HCT116 (cell line): ENCODE data around the gene SCN4B. TPM values are rescaled to one million over a fixed set of nuclear protein-coding genes. Genes with fewer than 3 reads are reported as not detected.

Source experiments
- ATAC-seq: fragments of 200-7000 bp; cut with Tn5 transposase; 2 replicates; pipeline ENCODE4 v1.9.1; 2020; ENCODE audit warnings: mild to moderate bottlenecking, moderate library complexity
- BruUV-seq: library from RNA; stranded (reverse); fragments of 400-500 nt; replicated peaks from 2 replicates; lab custom pipeline; 2021; lab: Mats Ljungman, UMichigan
- CTCF ChIA-PET: fragments of 300-600 bp; sonication (Branson Sonifier 250); formaldehyde crosslinking; loops from one replicate; lab custom pipeline; 2021; ENCODE audit warnings: antibody characterized with exemption; lab: Charles Lee
- POLR2A ChIA-PET: fragments of 300-600, 350-600 bp; sonication (Branson Sonifier 250); formaldehyde crosslinking; loops from one replicate; lab custom pipeline; 2021; ENCODE audit warnings: antibody characterized with exemption; lab: Charles Lee
- RAD21 ChIA-PET, 2 experiments: fragments of 300-600 bp; sonication (Branson Sonifier 250); formaldehyde crosslinking; loops; one replicate each; lab custom pipeline; 2023; ENCODE audit warnings: low total read pairs in 2 of 2; ENCODE audit not compliant: uncharacterized antibody in 2 of 2, unreplicated experiment in 2 of 2, low non-redundant PET in 1 of 2; lab: Charles Lee
- DNase-seq: peaks from one replicate; pipeline ENCODE4 v3.0.0-alpha.2; 2010; ENCODE audit warnings: low read depth, low spot score
- H2AFZ ChIP-seq: fragments of 200-600 bp; shearing (Covaris generic), sonication (generic); 2 replicates; pipeline ENCODE4 v1.6.1; 2017; ENCODE audit warnings: low read depth, mixed run types, mixed read lengths, antibody characterized with exemption, low read length; ENCODE audit not compliant: poor library complexity, severe bottlenecking
- H3K27ac ChIP-seq: 2 replicates; pipeline ENCODE4 v1.5.1; 2012; ENCODE audit warnings: low read depth, low read length
- H3K27me3 ChIP-seq: fragments of 200-600 bp; sonication (generic); 2 replicates; pipeline ENCODE4 v1.6.1; 2016; ENCODE audit warnings: mixed run types, low read length, mixed read lengths; ENCODE audit not compliant: insufficient read depth
- H3K36me3 ChIP-seq, 2 experiments: fragments of 200-500 bp in 1 of 2; fragments of 200-600 bp in 1 of 2; sonication (Bioruptor generic) in 1 of 2; sonication (generic) in 1 of 2; 2 replicates each; pipeline versions ENCODE4 v1.5.1 to v1.6.1; 2014 to 2016; ENCODE audit warnings: low read length in 2 of 2, inconsistent platforms in 1 of 2, mixed read lengths in 1 of 2, mixed run types in 1 of 2; ENCODE audit not compliant: insufficient read depth in 2 of 2, control insufficient read depth in 1 of 2
- H3K4me1 ChIP-seq, 2 experiments: fragments of 200-600 bp in 1 of 2; sonication (generic) in 1 of 2; 2 replicates each; pipeline versions ENCODE4 v1.5.1 to v1.6.1; 2012 to 2017; ENCODE audit warnings: low read length in 2 of 2, inconsistent platforms in 1 of 2, mild to moderate bottlenecking in 1 of 2, mixed read lengths in 1 of 2, mixed run types in 1 of 2, moderate library complexity in 1 of 2; ENCODE audit not compliant: insufficient read depth in 2 of 2, control insufficient read depth in 1 of 2
- H3K4me2 ChIP-seq: fragments of 200-600 bp; sonication (generic); 2 replicates; pipeline ENCODE4 v1.6.1; 2017; ENCODE audit warnings: mixed run types, low read length, mixed read lengths
- H3K4me3 ChIP-seq, 2 experiments: fragments of 200-600 bp in 1 of 2; sonication (generic) in 1 of 2; replicated peaks in 1 of 2; 2 replicates each; pipeline ENCODE4 v1.5.1; 2011 to 2016; ENCODE audit warnings: low read length in 2 of 2, control low read depth in 1 of 2, low read depth in 1 of 2, mild to moderate bottlenecking in 1 of 2, mixed read lengths in 1 of 2, mixed run types in 1 of 2
- H3K79me2 ChIP-seq: fragments of 200-600 bp; sonication (generic); 2 replicates; pipeline ENCODE4 v1.6.1; 2017; ENCODE audit warnings: mild to moderate bottlenecking, mixed run types, low read length, moderate library complexity, mixed read lengths; ENCODE audit not compliant: insufficient read depth
- H3K9ac ChIP-seq: fragments of 200-600 bp; sonication (generic); 2 replicates; pipeline ENCODE4 v1.6.1; 2016; ENCODE audit warnings: low read length, mixed read lengths
- H3K9me2 ChIP-seq: fragments of 200-600 bp; sonication (generic), shearing (Covaris generic); 2 replicates; pipeline ENCODE4 v1.6.1; 2017; ENCODE audit warnings: mixed run types, mild to moderate bottlenecking, moderate library complexity; ENCODE audit not compliant: insufficient read depth
- H3K9me3 ChIP-seq, 2 experiments: fragments of 200-500 bp in 1 of 2; fragments of 200-600 bp in 1 of 2; sonication (Bioruptor generic) in 1 of 2; sonication (generic) in 1 of 2; 2 replicates each; pipeline ENCODE4 v1.6.1; 2014 to 2017; ENCODE audit warnings: low read length in 2 of 2, mixed read lengths in 2 of 2, inconsistent platforms in 1 of 2, low read depth in 1 of 2, mild to moderate bottlenecking in 1 of 2, mixed run types in 1 of 2, moderate library complexity in 1 of 2; ENCODE audit not compliant: control insufficient read depth in 1 of 2, insufficient read depth in 1 of 2
- H4K20me1 ChIP-seq: fragments of 200-600 bp; sonication (generic), shearing (Covaris generic); 2 replicates; pipeline ENCODE4 v1.6.1; 2017; ENCODE audit warnings: mixed run types, mild to moderate bottlenecking, moderate library complexity; ENCODE audit not compliant: insufficient read depth
- ATF3 ChIP-seq: IDR thresholded peaks from 2 replicates; pipeline ENCODE4 v1.6.1; 2012
- CTCF ChIP-seq, 3 experiments: fragments of 200-600 bp in 1 of 3; sonication (generic) in 1 of 3; IDR thresholded peaks in 2 of 3; conservative IDR thresholded peaks in 1 of 3; 2 replicates each; pipeline ENCODE4 v1.5.1; 2012 to 2017; ENCODE audit warnings: low read depth in 2 of 3, low read length in 2 of 3, antibody characterized with exemption in 1 of 3, borderline replicate concordance in 1 of 3, control low read depth in 1 of 3, mild to moderate bottlenecking in 1 of 3, mixed read lengths in 1 of 3, mixed run types in 1 of 3, moderate library complexity in 1 of 3; ENCODE audit not compliant: insufficient read depth in 1 of 3
- ELF1 ChIP-seq: IDR thresholded peaks from 2 replicates; pipeline ENCODE4 v1.6.1; 2012; ENCODE audit warnings: low read depth, borderline replicate concordance
- EZH2 ChIP-seq: fragments of 200-600 bp; sonication (generic); IDR thresholded peaks from 2 replicates; pipeline ENCODE4 v1.6.1; 2017; ENCODE audit warnings: antibody characterized with exemption, mixed run types
- EZH2phosphoT487 ChIP-seq: fragments of 200-600 bp; IDR thresholded peaks from 2 replicates; pipeline ENCODE4 v1.6.1; 2018; ENCODE audit warnings: antibody characterized with exemption, borderline replicate concordance
- JUND ChIP-seq: IDR thresholded peaks from 2 replicates; pipeline ENCODE4 v1.6.1; 2012
- POLR2AphosphoS5 ChIP-seq: IDR thresholded peaks from 2 replicates; pipeline ENCODE4 v1.6.1; 2011; ENCODE audit warnings: mild to moderate bottlenecking, low read depth, low read length, moderate library complexity
- RAD21 ChIP-seq: IDR thresholded peaks from 2 replicates; pipeline ENCODE4 v1.6.1; 2012; ENCODE audit warnings: low read depth, mild to moderate bottlenecking
- SIN3A ChIP-seq: IDR thresholded peaks from 2 replicates; pipeline ENCODE4 v1.6.1; 2012; ENCODE audit warnings: low read depth
- SP1 ChIP-seq: IDR thresholded peaks from 2 replicates; pipeline ENCODE4 v1.6.1; 2012; ENCODE audit warnings: low read depth
- TCF7L2 ChIP-seq: IDR thresholded peaks from 2 replicates; pipeline ENCODE4 v1.7.0; 2011; ENCODE audit warnings: borderline replicate concordance, inconsistent platforms; ENCODE audit not compliant: insufficient read depth, insufficient read length; ENCODE audit errors: extremely low read depth
- YY1 ChIP-seq: IDR thresholded peaks from 2 replicates; pipeline ENCODE4 v1.6.1; 2011; ENCODE audit warnings: low read length, low read depth, moderate library complexity, mild to moderate bottlenecking; ENCODE audit not compliant: insufficient replicate concordance; ENCODE audit errors: extremely low read depth
- ZBTB33 ChIP-seq: IDR thresholded peaks from 2 replicates; pipeline ENCODE4 v1.6.1; 2011; ENCODE audit warnings: mild to moderate bottlenecking, low read length, moderate library complexity; ENCODE audit not compliant: insufficient replicate concordance; ENCODE audit errors: extremely low read depth
- ZFX ChIP-seq: fragments of 450-650 bp; IDR thresholded peaks from 2 replicates; pipeline ENCODE4 v1.6.1; 2017
- ZNF274 ChIP-seq: fragments of 200-500 bp; sonication (Bioruptor generic); IDR thresholded peaks from 2 replicates; pipeline ENCODE4 v1.6.1; 2014; ENCODE audit warnings: mild to moderate bottlenecking, low read depth, low read length, inconsistent platforms
- intact Hi-C: fragments of 100-400 bp; cut with micrococcal nuclease; formaldehyde crosslinking; loops from 2 replicates; pipeline ENCODE4 v1.10.0; 2022
- total RNA-seq: library from RNA; stranded (reverse); gene quantifications from one replicate; pipeline ENCODE4 v1.2.1, GENCODE V29; 2021; ENCODE audit not compliant: unreplicated experiment
- TF ChIP-seq, protein P1 (sequence below): IDR thresholded peaks from 2 replicates; pipeline ENCODE4 v1.6.1; 2012
- TF ChIP-seq, protein P2 (sequence below): IDR thresholded peaks from 2 replicates; pipeline ENCODE4 v1.6.1; 2012; ENCODE audit warnings: low read depth

The SCN4B gene
- total RNA-seq, 1 experiment from 2014 or later, result 0.32 TPM

DNA sequence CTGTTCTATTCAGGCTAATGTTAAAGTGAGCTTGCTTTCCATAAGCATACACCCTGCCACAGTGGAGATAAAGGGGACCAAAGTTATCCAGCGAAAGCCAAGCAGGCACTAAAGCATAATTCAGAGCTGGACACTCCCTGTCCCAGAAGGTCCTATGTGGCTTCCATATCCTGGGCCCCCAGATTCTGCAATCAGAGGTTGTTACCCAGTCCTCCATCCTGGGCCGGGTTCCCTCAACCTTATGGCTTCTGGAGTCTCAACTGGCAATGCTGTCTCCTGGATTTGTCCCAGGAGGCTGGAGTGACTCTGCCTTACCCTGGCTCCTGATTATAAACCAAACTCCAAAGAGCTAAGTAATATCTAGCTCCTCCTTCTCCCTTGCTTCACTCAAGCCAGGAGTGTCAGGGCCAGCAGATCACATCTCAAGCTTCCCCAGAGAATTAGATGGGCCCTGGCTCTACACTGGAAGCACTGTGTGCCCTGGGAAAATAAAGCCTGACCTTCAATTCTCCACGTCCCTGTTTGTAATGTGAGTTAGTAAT is 51.9 kb downstream of the SCN4B start:
- Histone ChIP-seq H3K4me1 (no peaks in the 10 kb centered on the region), H3K9ac (no peak overlapping the region), H3K27me3 (no peaks in the 10 kb centered on the region), H4K20me1 (no peaks in the 10 kb centered on the region), H3K4me2 (no peak overlapping the region), H3K36me3 (no peaks in the 10 kb centered on the region), H3K9me3 (no peaks in the 10 kb centered on the region), H3K9me2 (no peaks in the 10 kb centered on the region), H3K27ac (no peak overlapping the region), H3K79me2 (no peaks in the 10 kb centered on the region), H2AFZ (no peak overlapping the region), H3K4me3 (no peak overlapping the region)
- DNase-seq (no peak), ATAC-seq (no peak)
- ChIA-PET CTCF (no interaction called here), POLR2A (no interaction called here), RAD21 (no interaction called here)
- intact Hi-C loops, result no loop called here
- BruUV-seq, result no TSS peak
- TF ChIP-seq SIN3A, result no peak
- no peak for TF ChIP-seq EZH2
- no peak for TF ChIP-seq YY1
- TF ChIP-seq CTCF (IDR thresholded peaks at IDR 0.05 in 2 of 3, conservative IDR thresholded peaks at IDR 0.05 in 1 of 3; ENCODE audit: borderline replicate concordance in 1 of 3, insufficient read depth in 1 of 3, low read depth in 2 of 3, low read length in 2 of 3), result no peak
- no peak for TF ChIP-seq EZH2phosphoT487
- TF ChIP-seq, protein P1, sequence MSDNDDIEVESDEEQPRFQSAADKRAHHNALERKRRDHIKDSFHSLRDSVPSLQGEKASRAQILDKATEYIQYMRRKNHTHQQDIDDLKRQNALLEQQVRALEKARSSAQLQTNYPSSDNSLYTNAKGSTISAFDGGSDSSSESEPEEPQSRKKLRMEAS, result no peak
- no peak for TF ChIP-seq SP1
- no peak for TF ChIP-seq JUND
- no peak for TF ChIP-seq RAD21
- TF ChIP-seq ZBTB33, result no peak
- TF ChIP-seq ELF1, result no peak
- no peak for TF ChIP-seq TCF7L2
- TF ChIP-seq, protein P2, sequence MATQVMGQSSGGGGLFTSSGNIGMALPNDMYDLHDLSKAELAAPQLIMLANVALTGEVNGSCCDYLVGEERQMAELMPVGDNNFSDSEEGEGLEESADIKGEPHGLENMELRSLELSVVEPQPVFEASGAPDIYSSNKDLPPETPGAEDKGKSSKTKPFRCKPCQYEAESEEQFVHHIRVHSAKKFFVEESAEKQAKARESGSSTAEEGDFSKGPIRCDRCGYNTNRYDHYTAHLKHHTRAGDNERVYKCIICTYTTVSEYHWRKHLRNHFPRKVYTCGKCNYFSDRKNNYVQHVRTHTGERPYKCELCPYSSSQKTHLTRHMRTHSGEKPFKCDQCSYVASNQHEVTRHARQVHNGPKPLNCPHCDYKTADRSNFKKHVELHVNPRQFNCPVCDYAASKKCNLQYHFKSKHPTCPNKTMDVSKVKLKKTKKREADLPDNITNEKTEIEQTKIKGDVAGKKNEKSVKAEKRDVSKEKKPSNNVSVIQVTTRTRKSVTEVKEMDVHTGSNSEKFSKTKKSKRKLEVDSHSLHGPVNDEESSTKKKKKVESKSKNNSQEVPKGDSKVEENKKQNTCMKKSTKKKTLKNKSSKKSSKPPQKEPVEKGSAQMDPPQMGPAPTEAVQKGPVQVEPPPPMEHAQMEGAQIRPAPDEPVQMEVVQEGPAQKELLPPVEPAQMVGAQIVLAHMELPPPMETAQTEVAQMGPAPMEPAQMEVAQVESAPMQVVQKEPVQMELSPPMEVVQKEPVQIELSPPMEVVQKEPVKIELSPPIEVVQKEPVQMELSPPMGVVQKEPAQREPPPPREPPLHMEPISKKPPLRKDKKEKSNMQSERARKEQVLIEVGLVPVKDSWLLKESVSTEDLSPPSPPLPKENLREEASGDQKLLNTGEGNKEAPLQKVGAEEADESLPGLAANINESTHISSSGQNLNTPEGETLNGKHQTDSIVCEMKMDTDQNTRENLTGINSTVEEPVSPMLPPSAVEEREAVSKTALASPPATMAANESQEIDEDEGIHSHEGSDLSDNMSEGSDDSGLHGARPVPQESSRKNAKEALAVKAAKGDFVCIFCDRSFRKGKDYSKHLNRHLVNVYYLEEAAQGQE, result no peak
- no peak for TF ChIP-seq ZNF274
- TF ChIP-seq ATF3, result no peak
- TF ChIP-seq POLR2AphosphoS5, result no peak
- TF ChIP-seq ZFX, result no peak
